HL-60/S4 treated with phorbol 12-myristate 13-acetate at 8.2 ng/mL for 4 days and 3 days (cell line): ENCODE data around the gene ASZ1.
"Not testable (repeated sequence)": the region's sequence is repeated elsewhere in the genome, so short reads cannot be mapped to it uniquely, and the experiment has no call there.

Experiments used
- in situ Hi-C: fragments of 300-500 bp; cut with MboI; formaldehyde crosslinking; loops from 2 replicates; pipeline ENCODE4 v1.15.0; 2022; ENCODE audit warnings: low sequenced_read_pairs

Gene ASZ1

GRCh38 chr7:117427258-117427701 lies at the start of gene ASZ1:
Gene ASZ1, minus strand, starts transcription at chr7:117427493. Its CDS starts 33 bp downstream, at chr7:117427460.
- in situ Hi-C loops: no loop called here

GRCh38 chr7:117476557-117477215 lies 49.4 kb upstream of the ASZ1 start:
- in situ Hi-C loops: no loop called here

- in situ Hi-C loops: no loop called here
These were observed 45.0 kb upstream of the ASZ1 start for GRCh38 chr7:117472335-117472734.

- in situ Hi-C loops: no loop called here
These were observed 43.5 kb upstream of the ASZ1 start for GRCh38 chr7:117470777-117471176.

DNA sequence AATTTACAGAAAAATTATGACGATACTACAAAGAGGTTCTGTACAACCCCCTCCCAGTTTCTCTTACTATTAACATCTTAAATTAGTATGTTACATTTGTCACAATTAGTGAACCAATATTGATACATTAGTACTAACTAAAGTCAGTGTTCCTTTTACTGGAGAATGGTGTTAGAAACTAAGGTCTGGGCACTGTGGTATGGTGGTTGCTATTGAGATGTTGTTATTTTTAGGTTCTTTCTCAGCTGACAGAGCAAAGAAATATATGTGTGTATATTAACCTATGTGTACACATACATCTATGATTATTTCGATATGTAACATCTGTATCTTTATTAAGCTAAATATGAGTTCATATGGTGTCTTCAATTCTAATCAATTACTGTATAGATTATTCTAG lies 40.9 kb upstream of the ASZ1 start:
- in situ Hi-C loops: no loop called here

GRCh38 chr7:117460815-117461214 lies 33.5 kb upstream of the ASZ1 start:
- in situ Hi-C loops: not testable (repeated sequence)

DNA sequence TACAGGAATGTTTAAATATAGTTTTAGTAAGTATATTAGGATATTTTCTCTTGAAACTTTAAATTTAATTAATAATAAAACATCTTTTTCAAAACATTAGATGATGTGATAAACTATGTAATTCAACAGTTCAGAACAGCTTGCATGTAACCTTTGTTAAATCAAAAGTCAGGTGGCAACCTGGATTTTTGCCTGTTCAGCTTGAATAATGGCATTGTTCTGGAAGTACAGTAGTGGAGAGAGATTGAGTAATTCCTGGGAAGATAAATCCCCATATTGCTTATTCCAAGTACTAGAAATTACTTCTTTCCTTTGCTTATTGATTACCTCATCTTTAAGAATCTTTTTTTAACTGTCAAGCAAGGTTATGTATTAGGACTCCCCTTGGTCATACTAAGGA lies 32.4 kb upstream of the ASZ1 start:
- in situ Hi-C loops: no loop called here

- in situ Hi-C loops: no loop called here
These were observed 31.8 kb upstream of the ASZ1 start for GRCh38 chr7:117458977-117459583.

DNA sequence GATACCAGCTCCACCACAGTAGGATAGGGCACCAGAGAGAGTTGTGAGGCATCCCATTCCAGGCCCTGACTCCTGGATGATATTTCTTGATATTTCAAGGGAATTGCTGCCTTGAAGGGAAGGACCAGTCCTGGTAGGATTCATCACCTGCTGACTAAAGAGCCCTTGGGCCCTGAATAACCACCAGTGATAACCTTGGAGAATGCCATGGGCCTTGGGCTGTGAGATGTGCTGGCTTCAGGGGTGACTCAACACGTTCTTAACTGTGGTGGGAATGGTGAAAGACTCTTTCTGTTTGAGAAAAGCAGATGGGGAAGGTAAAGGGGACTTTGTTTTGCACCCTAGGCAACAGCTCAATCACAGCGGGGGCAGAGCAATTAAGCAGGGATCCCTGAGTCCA lies 21.4 kb upstream of the ASZ1 start:
- in situ Hi-C loops: no loop called here

- in situ Hi-C loops: no loop called here
These were observed 19.0 kb upstream of the ASZ1 start for GRCh38 chr7:117446220-117446815.

- in situ Hi-C loops: no loop called here
These were observed 17.9 kb upstream of the ASZ1 start for GRCh38 chr7:117445206-117445605.

DNA sequence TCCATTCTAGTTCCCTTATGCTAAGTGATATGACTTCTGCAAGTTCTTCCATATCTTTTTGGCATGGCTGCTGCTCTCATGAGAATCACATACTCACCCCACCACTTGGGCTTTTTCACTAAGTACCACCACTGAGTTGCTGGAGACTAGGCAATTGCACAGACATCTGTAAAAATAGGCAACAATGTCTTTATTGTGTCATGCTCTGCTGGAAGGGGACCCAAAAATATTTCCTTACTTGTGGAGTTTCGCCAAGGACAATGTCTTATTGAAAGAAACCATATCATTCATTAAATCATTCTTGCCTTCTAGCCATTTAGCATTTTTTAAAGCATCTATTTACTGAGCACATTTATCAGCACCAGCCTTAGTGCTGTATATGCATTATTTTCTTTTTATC lies 17.4 kb upstream of the ASZ1 start:
- in situ Hi-C loops: no loop called here

GRCh38 chr7:117435475-117436043 lies 8.3 kb upstream of the ASZ1 start:
- in situ Hi-C loops: no loop called here

- in situ Hi-C loops: no loop called here
These were observed 3.0 kb downstream of the ASZ1 start for GRCh38 chr7:117424090-117424829.

- in situ Hi-C loops: not testable (repeated sequence)
These were observed 12.7 kb downstream of the ASZ1 start for GRCh38 chr7:117414591-117414990.

GRCh38 chr7:117412946-117413559 lies 14.2 kb downstream of the ASZ1 start:
- in situ Hi-C loops: no loop called here

- in situ Hi-C loops: no loop called here
These were observed 14.9 kb downstream of the ASZ1 start for GRCh38 chr7:117412390-117412789.

- in situ Hi-C loops: no loop called here
These were observed 15.8 kb downstream of the ASZ1 start for GRCh38 chr7:117411539-117411938.

- in situ Hi-C loops: no loop called here
These were observed 18.5 kb downstream of the ASZ1 start for GRCh38 chr7:117408831-117409230.

DNA sequence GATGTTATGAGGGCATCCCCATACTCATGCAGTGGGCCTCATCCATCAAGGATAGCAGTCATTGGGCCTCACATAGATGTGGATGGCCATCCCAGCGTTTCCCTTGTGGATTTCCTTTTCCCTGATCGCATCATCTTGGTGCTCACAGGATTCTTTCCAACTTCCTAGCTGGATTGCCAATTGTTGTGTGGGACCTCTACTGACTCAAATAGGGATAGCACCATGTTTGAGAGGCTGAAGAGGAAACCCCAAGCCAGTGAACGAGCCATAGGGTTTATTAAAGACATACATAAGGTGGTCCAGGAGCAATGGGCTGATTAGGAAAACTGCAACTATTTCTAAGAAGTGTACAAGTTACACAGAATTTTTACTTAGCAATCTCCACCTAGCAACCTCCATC lies 21.8 kb downstream of the ASZ1 start:
- in situ Hi-C loops: no loop called here

- in situ Hi-C loops: no loop called here
These were observed 23.6 kb downstream of the ASZ1 start for GRCh38 chr7:117403737-117404136.
